Measurements from ENCODE around the gene NME7.

DNA sequence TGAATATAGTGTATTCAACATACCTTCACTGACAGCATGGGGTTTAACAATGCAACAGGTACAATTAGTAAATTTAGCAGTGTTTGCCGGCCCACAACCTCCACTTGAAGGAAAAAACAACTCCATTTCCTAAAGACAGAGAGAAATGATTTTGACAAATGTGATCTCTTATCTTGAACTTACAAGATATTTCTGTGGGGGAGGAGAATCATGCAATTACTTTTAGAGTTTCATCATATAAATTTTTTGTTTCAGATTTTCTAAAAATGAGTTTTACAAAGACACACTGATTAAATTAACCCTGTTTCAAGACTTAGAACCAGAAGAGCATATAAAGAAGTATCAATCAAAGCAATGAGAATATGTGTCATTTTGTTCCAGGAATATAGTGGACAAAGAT is 80.3 kb downstream of the NME7 start:
- TF ChIP-seq CTCF (IDR thresholded peaks at IDR 0.05; ENCODE audit: low read depth, low read length, missing input control) (no peak), NR2F2 (IDR thresholded peaks at IDR 0.05) (no peak)

Measured in liver (tissue), 3 donors.